ENCODE measurements around the gene FOXL1.

FOXL1 gene

GRCh38 chr16:86575754-86576557 lies 2.4 kb upstream of the FOXL1 start:
- peaks cover 2% of the 10 kb centered on the region for H3K27me3 ChIP-seq (ENCODE audit: insufficient read depth, poor library complexity, severe bottlenecking)
- no peak for DNase-seq (ENCODE audit: low read depth in 1 of 2, low spot score in 1 of 2)
- H3K27ac ChIP-seq (replicated peaks), result no peak overlapping the region
- TF ChIP-seq, protein P1, sequence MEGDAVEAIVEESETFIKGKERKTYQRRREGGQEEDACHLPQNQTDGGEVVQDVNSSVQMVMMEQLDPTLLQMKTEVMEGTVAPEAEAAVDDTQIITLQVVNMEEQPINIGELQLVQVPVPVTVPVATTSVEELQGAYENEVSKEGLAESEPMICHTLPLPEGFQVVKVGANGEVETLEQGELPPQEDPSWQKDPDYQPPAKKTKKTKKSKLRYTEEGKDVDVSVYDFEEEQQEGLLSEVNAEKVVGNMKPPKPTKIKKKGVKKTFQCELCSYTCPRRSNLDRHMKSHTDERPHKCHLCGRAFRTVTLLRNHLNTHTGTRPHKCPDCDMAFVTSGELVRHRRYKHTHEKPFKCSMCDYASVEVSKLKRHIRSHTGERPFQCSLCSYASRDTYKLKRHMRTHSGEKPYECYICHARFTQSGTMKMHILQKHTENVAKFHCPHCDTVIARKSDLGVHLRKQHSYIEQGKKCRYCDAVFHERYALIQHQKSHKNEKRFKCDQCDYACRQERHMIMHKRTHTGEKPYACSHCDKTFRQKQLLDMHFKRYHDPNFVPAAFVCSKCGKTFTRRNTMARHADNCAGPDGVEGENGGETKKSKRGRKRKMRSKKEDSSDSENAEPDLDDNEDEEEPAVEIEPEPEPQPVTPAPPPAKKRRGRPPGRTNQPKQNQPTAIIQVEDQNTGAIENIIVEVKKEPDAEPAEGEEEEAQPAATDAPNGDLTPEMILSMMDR (IDR thresholded peaks at IDR 0.05; ENCODE audit: insufficient read depth, low read length), result peak; percentile 1
- TF ChIP-seq POLR2AphosphoS5 (IDR thresholded peaks at IDR 0.05; ENCODE audit: low read depth) (no peak), GABPA (IDR thresholded peaks at IDR 0.05; ENCODE audit: low read depth) (no peak), SPI1 (IDR thresholded peaks at IDR 0.05; ENCODE audit: borderline replicate concordance, low read depth) (no peak), REST (IDR thresholded peaks at IDR 0.05; ENCODE audit: insufficient replicate concordance, low read depth) (no peak)
- H3K4me3 ChIP-seq (replicated peaks; ENCODE audit: insufficient read depth, low read length), result peak overlapping the region; percentile 25

GRCh38 chr16:86576591-86577313 lies 1.6 kb upstream of the FOXL1 start:
- no peak for DNase-seq (ENCODE audit: low read depth in 1 of 2, low spot score in 1 of 2)
- TF ChIP-seq GABPA (IDR thresholded peaks at IDR 0.05; ENCODE audit: low read depth) (no peak), POLR2AphosphoS5 (IDR thresholded peaks at IDR 0.05; ENCODE audit: low read depth) (no peak), SPI1 (IDR thresholded peaks at IDR 0.05; ENCODE audit: borderline replicate concordance, low read depth) (no peak), REST (IDR thresholded peaks at IDR 0.05; ENCODE audit: insufficient replicate concordance, low read depth) (no peak)
- TF ChIP-seq, protein P1 (IDR thresholded peaks at IDR 0.05; ENCODE audit: insufficient read depth, low read length), result no peak
- H3K4me3 ChIP-seq (replicated peaks; ENCODE audit: insufficient read depth, low read length), result no peak overlapping the region
- peaks cover 2% of the 10 kb centered on the region for H3K27me3 ChIP-seq (ENCODE audit: insufficient read depth, poor library complexity, severe bottlenecking)
- H3K27ac ChIP-seq (replicated peaks), result no peak overlapping the region

- Histone ChIP-seq H3K27ac (replicated peaks) (no peak overlapping the region), H3K27me3 (ENCODE audit: insufficient read depth, poor library complexity, severe bottlenecking) (peaks cover 2% of the 10 kb centered on the region), H3K4me3 (replicated peaks; ENCODE audit: insufficient read depth, low read length) (no peak overlapping the region)
- no peak for TF ChIP-seq POLR2AphosphoS5 (IDR thresholded peaks at IDR 0.05; ENCODE audit: low read depth)
- DNase-seq (ENCODE audit: low read depth in 1 of 2, low spot score in 1 of 2), result no peak
Observed at GRCh38 chr16:86577314-86577971, 906 bp upstream of the FOXL1 start.
